ENCODE results near the gene COL8A2. TPM values are rescaled to one million over a fixed set of nuclear protein-coding genes. Genes with fewer than 3 reads are reported as not detected.

The COL8A2 gene
- total RNA-seq, 1 donor from 2014 or later: 3.2 TPM

DNA sequence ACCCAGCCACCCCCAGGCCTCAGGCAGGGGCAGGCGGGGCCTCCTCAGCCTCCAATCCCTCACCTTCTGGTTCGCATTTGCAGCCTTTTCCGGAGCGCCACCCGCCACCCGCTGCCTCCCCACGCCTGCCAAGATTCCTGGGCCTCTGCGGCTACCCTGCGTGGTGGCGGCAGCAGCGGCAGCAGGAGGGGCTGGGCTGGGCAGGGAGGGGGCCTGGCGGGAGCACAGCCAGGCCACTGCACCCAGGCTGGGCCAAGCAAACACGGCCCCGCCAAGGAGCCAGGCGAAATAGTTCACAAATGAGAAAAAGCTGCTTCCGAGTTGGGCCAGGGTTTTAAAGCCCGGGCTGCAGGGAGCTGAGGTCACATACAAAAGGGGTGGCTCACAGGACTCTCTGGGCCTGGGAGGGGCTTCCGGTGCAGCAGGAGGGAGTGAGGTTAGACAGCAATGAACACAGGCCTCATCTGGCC lies 9.8 kb downstream of the COL8A2 start:
- peak; percentile 61 for DNase-seq (ENCODE audit: low read depth)

GRCh38 chr1:36114371-36114770 lies 10.7 kb downstream of the COL8A2 start:
- DNase-seq (ENCODE audit: low read depth): no peak

GRCh38 chr1:36112823-36113222 lies 12.2 kb downstream of the COL8A2 start:
- DNase-seq (ENCODE audit: low read depth): no peak

DNA sequence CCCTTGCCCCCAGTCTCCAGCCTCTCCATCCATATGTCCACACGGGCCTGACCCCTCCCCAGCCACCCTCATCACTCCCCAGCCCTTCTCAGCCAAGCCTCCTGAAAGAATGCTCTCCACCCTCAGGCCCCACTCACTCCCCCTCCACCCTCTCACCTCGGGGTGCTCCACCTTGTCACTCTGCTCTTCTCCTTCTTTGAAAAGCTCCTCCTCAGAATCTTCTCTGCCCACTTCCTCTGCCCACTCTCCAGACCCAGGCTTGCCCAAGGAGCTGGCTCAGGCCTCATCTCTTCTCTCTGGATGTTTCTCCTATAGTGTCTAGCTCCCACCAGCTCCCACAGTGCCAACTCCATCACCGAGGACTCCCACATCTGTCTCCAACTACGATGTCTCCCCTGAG lies 13.9 kb downstream of the COL8A2 start:
- no peak for DNase-seq (ENCODE audit: low read depth)

GRCh38 chr1:36109041-36109679 lies 15.9 kb downstream of the COL8A2 start:
- DNase-seq (ENCODE audit: low read depth): peak; percentile 80

GRCh38 chr1:36108314-36108713 lies 16.7 kb downstream of the COL8A2 start:
- no peak for DNase-seq (ENCODE audit: low read depth)

- no peak for DNase-seq (ENCODE audit: low read depth)
Measured at GRCh38 chr1:36107394-36107793, 17.6 kb downstream of the COL8A2 start.

GRCh38 chr1:36106269-36106668 lies 18.8 kb downstream of the COL8A2 start:
- DNase-seq (ENCODE audit: low read depth): no peak

DNA sequence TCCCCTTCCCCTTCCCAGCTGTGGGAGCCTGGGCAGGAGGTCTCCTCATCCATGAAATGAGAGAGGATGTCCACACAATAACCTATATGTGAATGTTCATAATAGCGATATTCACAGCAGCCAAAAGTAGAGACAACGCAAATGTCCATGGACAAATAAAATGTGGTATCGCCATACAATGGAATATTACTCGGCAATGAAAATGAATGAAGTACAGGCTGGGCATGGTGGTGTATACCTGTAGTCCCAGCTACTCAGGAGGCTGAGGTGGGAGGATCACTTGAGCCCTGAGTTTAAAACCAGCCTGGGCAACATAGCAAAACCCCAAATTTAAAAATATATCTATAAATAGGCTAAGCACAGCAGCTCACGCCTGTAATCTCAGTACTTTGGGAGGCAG lies 23.5 kb downstream of the COL8A2 start:
- no peak for DNase-seq (ENCODE audit: low read depth)

DNA sequence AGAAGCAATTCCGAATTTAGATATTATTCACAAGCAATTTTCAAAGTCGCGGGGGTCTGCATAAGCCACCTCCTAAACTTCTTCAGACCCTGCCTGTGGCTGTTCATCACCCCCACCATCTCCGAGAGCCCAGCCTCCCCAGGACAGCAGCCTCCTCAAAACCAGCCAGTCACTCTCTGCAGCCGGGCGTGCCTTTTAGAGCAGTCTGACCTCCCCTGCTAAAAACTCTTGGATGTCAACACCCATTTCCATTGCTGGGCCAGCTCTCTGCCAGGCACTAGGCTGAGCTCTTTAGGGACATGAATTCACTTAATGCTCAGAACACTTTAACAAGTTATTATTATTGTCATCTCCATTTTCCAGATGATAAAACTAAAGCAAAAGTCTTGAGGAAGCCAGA lies 24.6 kb downstream of the COL8A2 start:
- DNase-seq (ENCODE audit: low read depth): no peak

GRCh38 chr1:36099681-36100341 lies 25.2 kb downstream of the COL8A2 start:
- DNase-seq (ENCODE audit: low read depth): peak; percentile 76

GRCh38 chr1:36098650-36099365 lies 26.2 kb downstream of the COL8A2 start:
- DNase-seq (ENCODE audit: low read depth): no peak

GRCh38 chr1:36097693-36098585 lies 27.1 kb downstream of the COL8A2 start:
- no peak for DNase-seq (ENCODE audit: low read depth)

- no peak for DNase-seq (ENCODE audit: low read depth)
Measured at GRCh38 chr1:36096500-36097432, 28.3 kb downstream of the COL8A2 start.

DNA sequence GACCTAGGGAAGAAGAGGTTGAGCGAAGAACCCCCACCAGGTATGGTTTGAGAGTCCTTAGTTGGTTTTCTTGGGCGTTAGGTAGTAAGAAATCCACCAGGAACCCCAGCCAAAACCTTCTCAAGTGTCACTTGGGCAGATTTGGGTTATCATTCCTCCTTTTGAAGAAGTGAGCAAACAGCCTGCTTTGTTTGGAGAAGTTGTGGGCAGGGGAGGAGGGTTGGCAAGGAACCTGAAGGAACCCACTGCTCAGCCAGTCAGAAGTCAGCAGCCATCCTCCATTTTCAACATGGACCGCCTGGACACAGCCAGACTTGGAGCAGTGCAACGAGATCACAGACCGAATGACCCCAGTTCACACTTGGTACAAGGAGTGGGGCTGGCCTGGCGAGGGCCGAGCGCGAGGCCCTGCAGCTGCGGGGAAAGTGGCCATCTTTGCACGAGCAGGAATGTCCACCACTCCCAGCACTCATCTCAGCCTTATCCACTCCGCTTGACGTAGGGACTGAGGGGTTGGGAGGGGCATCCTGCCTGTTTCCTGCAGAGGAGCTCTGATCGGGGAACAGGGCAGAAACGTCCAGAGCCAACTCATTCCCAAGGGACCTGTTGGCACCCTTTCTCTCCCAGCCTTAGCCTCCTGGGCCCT lies 29.1 kb downstream of the COL8A2 start:
- no peak for DNase-seq (ENCODE audit: low read depth)

GRCh38 chr1:36094621-36095061 lies 30.4 kb downstream of the COL8A2 start:
- no peak for DNase-seq (ENCODE audit: low read depth)

- DNase-seq (ENCODE audit: low read depth): no peak
Measured at GRCh38 chr1:36093929-36094328, 31.1 kb downstream of the COL8A2 start.

- no peak for DNase-seq (ENCODE audit: low read depth)
Measured at GRCh38 chr1:36093226-36093625, 31.8 kb downstream of the COL8A2 start.

GRCh38 chr1:36092798-36093185 lies 32.2 kb downstream of the COL8A2 start:
- no peak for DNase-seq (ENCODE audit: low read depth)

All from myocyte (in vitro differentiated cells).